Upper lobe of left lung (tissue), 4 donors: ENCODE results near the gene NRIP2.

ENCODE experiments used
- CTCF ChIP-seq, 6 experiments: fragments of 450-650 bp in 4 of 6; fragments of 200-600 bp in 2 of 6; sonication (generic) in 2 of 6; IDR thresholded peaks; one replicate each; pipeline ENCODE4 v1.5.1; 2016 to 2019; ENCODE audit warnings: antibody characterized with exemption in 6 of 6
- POLR2A ChIP-seq, 4 donors: fragments of 450-650 bp; IDR thresholded peaks; one replicate each; pipeline ENCODE4 v1.5.1; 2016 to 2017; ENCODE audit warnings: antibody characterized with exemption in 4 of 4, mild to moderate bottlenecking in 2 of 4

- no peak for TF ChIP-seq POLR2A (IDR thresholded peaks at IDR 0.05)
- no peak for TF ChIP-seq CTCF (IDR thresholded peaks at IDR 0.05)
These were observed 1.0 kb upstream of the NRIP2 start for GRCh38 chr12:2835691-2836403.
